ENCODE results near the gene SOX5.
"Not testable (repeated sequence)": the region's sequence is repeated elsewhere in the genome, so short reads cannot be mapped to it uniquely, and the experiment has no call there.

Gene SOX5

GRCh38 chr12:23753628-23754365 lies 195.7 kb downstream of the SOX5 start:
- no peak for DNase-seq (ENCODE audit: low read depth)

GRCh38 chr12:23752245-23752644 lies 197.2 kb downstream of the SOX5 start:
- DNase-seq (ENCODE audit: low read depth) = no peak

GRCh38 chr12:23751641-23752040 lies 197.8 kb downstream of the SOX5 start:
- no peak for DNase-seq (ENCODE audit: low read depth)

- no peak for DNase-seq (ENCODE audit: low read depth)
Measured at GRCh38 chr12:23750923-23751322, 198.5 kb downstream of the SOX5 start.

GRCh38 chr12:23744696-23745095 lies 204.8 kb downstream of the SOX5 start:
- no peak for DNase-seq (ENCODE audit: low read depth)

- DNase-seq (ENCODE audit: low read depth) = no peak
Measured at GRCh38 chr12:23742574-23742973, 206.9 kb downstream of the SOX5 start.

GRCh38 chr12:23731493-23731892 lies 218.0 kb downstream of the SOX5 start:
- DNase-seq (ENCODE audit: low read depth) = no peak

GRCh38 chr12:23731035-23731434 lies 218.4 kb downstream of the SOX5 start:
- DNase-seq (ENCODE audit: low read depth) = no peak

GRCh38 chr12:23729359-23729758 lies 220.1 kb downstream of the SOX5 start:
- no peak for DNase-seq (ENCODE audit: low read depth)

GRCh38 chr12:23726646-23727045 lies 222.8 kb downstream of the SOX5 start:
- DNase-seq (ENCODE audit: low read depth) = no peak

- DNase-seq (ENCODE audit: low read depth) = no peak
Measured at GRCh38 chr12:23722655-23723054, 226.8 kb downstream of the SOX5 start.

- DNase-seq (ENCODE audit: low read depth) = no peak
Measured at GRCh38 chr12:23721268-23721667, 228.2 kb downstream of the SOX5 start.

- DNase-seq (ENCODE audit: low read depth) = no peak
Measured at GRCh38 chr12:23719493-23719892, 230.0 kb downstream of the SOX5 start.

- DNase-seq (ENCODE audit: low read depth) = not testable (repeated sequence)
Measured at GRCh38 chr12:23710361-23710760, 239.1 kb downstream of the SOX5 start.

- DNase-seq (ENCODE audit: low read depth) = no peak
Measured at GRCh38 chr12:23708185-23708837, 241.2 kb downstream of the SOX5 start.

- no peak for DNase-seq (ENCODE audit: low read depth)
Measured at GRCh38 chr12:23707270-23707669, 242.2 kb downstream of the SOX5 start.

- no peak for DNase-seq (ENCODE audit: low read depth)
Measured at GRCh38 chr12:23704992-23705943, 244.2 kb downstream of the SOX5 start.

GRCh38 chr12:23703051-23703450 lies 246.4 kb downstream of the SOX5 start:
- DNase-seq (ENCODE audit: low read depth) = no peak

- DNase-seq (ENCODE audit: low read depth) = no peak
Measured at GRCh38 chr12:23699031-23699430, 250.4 kb downstream of the SOX5 start.

- DNase-seq (ENCODE audit: low read depth) = no peak
Measured at GRCh38 chr12:23694920-23695319, 254.6 kb downstream of the SOX5 start.

- DNase-seq (ENCODE audit: low read depth) = no peak
Measured at GRCh38 chr12:23694307-23694706, 255.2 kb downstream of the SOX5 start.

GRCh38 chr12:23687947-23688346 lies 261.5 kb downstream of the SOX5 start:
- DNase-seq (ENCODE audit: low read depth) = no peak

- DNase-seq (ENCODE audit: low read depth) = no peak
Measured at GRCh38 chr12:23686095-23686494, 263.4 kb downstream of the SOX5 start.

Data from stimulated activated CD8-positive, alpha-beta memory T cell treated with anti-CD3 and anti-CD28 coated beads, Interleukin-12 subunit alpha, Interleukin-12 subunit beta, amount 100 ng/mL, for 1 hour (primary cell).